ENCODE data around the gene STAT1. TPM values are rescaled to one million over a fixed set of nuclear protein-coding genes. Genes with fewer than 3 reads are reported as not detected.

The STAT1 gene
- total RNA-seq, 1 donor from 2014 or later, result 35.6 TPM

DNA sequence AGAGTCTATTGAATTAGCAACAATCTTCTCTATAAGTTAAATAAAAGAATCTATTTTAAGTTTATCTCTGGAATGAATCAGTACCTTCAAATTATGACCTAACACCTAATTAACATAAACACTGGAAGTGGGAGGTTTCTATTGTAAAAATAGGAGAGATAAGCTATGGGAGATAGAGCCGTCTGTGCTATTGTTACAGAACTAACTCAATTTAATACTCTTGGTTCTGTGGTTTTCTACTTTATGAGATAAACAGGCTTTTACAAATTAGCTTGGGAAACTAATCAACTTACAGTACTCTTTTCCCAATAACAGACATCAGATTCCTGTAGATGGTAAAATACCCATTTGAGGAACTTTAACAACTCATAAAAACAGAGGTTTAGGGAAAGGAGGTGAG is 25.6 kb upstream of the STAT1 start:
- peaks cover 11% of the 10 kb centered on the region for H3K4me1 ChIP-seq
- no peak overlapping the region for H3K27ac ChIP-seq
- H3K36me3 ChIP-seq, result no peaks in the 10 kb centered on the region
- intact Hi-C loops (cut with DNase I), result loop anchor here (10.0 kb wide), 1 partner anchor 185 kb away; no protein-coding TSS in a partner anchor
- no peaks in the 10 kb centered on the region for H3K9me3 ChIP-seq
- no peak for DNase-seq (ENCODE audit: extremely low spot score in 2 of 2)
- no peak overlapping the region for H3K4me3 ChIP-seq
- no peaks in the 10 kb centered on the region for H3K27me3 ChIP-seq
- TF ChIP-seq POLR2A (IDR thresholded peaks at IDR 0.05) (no peak), POLR2AphosphoS5 (IDR thresholded peaks at IDR 0.05; ENCODE audit: insufficient read depth in 1 of 2, low read depth in 1 of 2) (no peak)
- TF ChIP-seq, protein P1, sequence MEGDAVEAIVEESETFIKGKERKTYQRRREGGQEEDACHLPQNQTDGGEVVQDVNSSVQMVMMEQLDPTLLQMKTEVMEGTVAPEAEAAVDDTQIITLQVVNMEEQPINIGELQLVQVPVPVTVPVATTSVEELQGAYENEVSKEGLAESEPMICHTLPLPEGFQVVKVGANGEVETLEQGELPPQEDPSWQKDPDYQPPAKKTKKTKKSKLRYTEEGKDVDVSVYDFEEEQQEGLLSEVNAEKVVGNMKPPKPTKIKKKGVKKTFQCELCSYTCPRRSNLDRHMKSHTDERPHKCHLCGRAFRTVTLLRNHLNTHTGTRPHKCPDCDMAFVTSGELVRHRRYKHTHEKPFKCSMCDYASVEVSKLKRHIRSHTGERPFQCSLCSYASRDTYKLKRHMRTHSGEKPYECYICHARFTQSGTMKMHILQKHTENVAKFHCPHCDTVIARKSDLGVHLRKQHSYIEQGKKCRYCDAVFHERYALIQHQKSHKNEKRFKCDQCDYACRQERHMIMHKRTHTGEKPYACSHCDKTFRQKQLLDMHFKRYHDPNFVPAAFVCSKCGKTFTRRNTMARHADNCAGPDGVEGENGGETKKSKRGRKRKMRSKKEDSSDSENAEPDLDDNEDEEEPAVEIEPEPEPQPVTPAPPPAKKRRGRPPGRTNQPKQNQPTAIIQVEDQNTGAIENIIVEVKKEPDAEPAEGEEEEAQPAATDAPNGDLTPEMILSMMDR (IDR thresholded peaks at IDR 0.05), result no peak

GRCh38 chr2:191038741-191039140 is 24.8 kb upstream of the STAT1 start:
- intact Hi-C loops (cut with DNase I), result loop anchor here (10.0 kb wide), 1 partner anchor 184 kb away; no protein-coding TSS in a partner anchor
- DNase-seq (ENCODE audit: extremely low spot score in 2 of 2), result no peak
- H3K4me1 ChIP-seq, result peaks cover 11% of the 10 kb centered on the region
- no peak overlapping the region for H3K27ac ChIP-seq
- no peak for TF ChIP-seq POLR2A (IDR thresholded peaks at IDR 0.05)
- TF ChIP-seq, protein P1 (IDR thresholded peaks at IDR 0.05), result no peak
- TF ChIP-seq POLR2AphosphoS5 (IDR thresholded peaks at IDR 0.05; ENCODE audit: insufficient read depth in 1 of 2, low read depth in 1 of 2), result no peak
- H3K4me3 ChIP-seq, result no peak overlapping the region
- H3K27me3 ChIP-seq, result no peaks in the 10 kb centered on the region
- no peaks in the 10 kb centered on the region for H3K9me3 ChIP-seq
- no peaks in the 10 kb centered on the region for H3K36me3 ChIP-seq

- DNase-seq (ENCODE audit: extremely low spot score in 2 of 2), result no peak
- Histone ChIP-seq H3K27ac (peak overlapping the region; percentile 10), H3K4me1 (peaks cover 11% of the 10 kb centered on the region), H3K36me3 (no peaks in the 10 kb centered on the region), H3K9me3 (no peaks in the 10 kb centered on the region), H3K4me3 (no peak overlapping the region), H3K27me3 (no peaks in the 10 kb centered on the region)
- intact Hi-C loops (cut with DNase I), result loop anchor here (10.0 kb wide), 1 partner anchor 183 kb away; no protein-coding TSS in a partner anchor
- TF ChIP-seq, protein P1 (IDR thresholded peaks at IDR 0.05), result no peak
- TF ChIP-seq POLR2A (IDR thresholded peaks at IDR 0.05) (no peak), POLR2AphosphoS5 (IDR thresholded peaks at IDR 0.05; ENCODE audit: insufficient read depth in 1 of 2, low read depth in 1 of 2) (no peak)
These were observed 24.3 kb upstream of the STAT1 start for GRCh38 chr2:191038241-191038725.

- Histone ChIP-seq H3K27me3 (no peaks in the 10 kb centered on the region), H3K4me1 (peaks cover 11% of the 10 kb centered on the region), H3K36me3 (no peaks in the 10 kb centered on the region), H3K9me3 (no peaks in the 10 kb centered on the region), H3K27ac (peak overlapping the region; percentile 10), H3K4me3 (no peak overlapping the region)
- DNase-seq (ENCODE audit: extremely low spot score in 2 of 2), result no peak
- TF ChIP-seq, protein P1 (IDR thresholded peaks at IDR 0.05), result no peak
- TF ChIP-seq POLR2A (IDR thresholded peaks at IDR 0.05), result no peak
- TF ChIP-seq POLR2AphosphoS5 (IDR thresholded peaks at IDR 0.05; ENCODE audit: insufficient read depth in 1 of 2, low read depth in 1 of 2), result no peak
- intact Hi-C loops (cut with DNase I), result loop anchor here (10.0 kb wide), 1 partner anchor 183 kb away; no protein-coding TSS in a partner anchor
These were observed 23.4 kb upstream of the STAT1 start for GRCh38 chr2:191037351-191037750.

- Histone ChIP-seq H3K27ac (no peak overlapping the region), H3K4me3 (no peak overlapping the region), H3K36me3 (no peaks in the 10 kb centered on the region), H3K4me1 (peaks cover 11% of the 10 kb centered on the region), H3K27me3 (no peaks in the 10 kb centered on the region), H3K9me3 (no peaks in the 10 kb centered on the region)
- TF ChIP-seq POLR2A (IDR thresholded peaks at IDR 0.05) (no peak), POLR2AphosphoS5 (IDR thresholded peaks at IDR 0.05; ENCODE audit: insufficient read depth in 1 of 2, low read depth in 1 of 2) (no peak)
- no peak for DNase-seq (ENCODE audit: extremely low spot score in 2 of 2)
- intact Hi-C loops (cut with DNase I), result loop anchor here (10.0 kb wide), 1 partner anchor 182 kb away; no protein-coding TSS in a partner anchor
These were observed 22.4 kb upstream of the STAT1 start for GRCh38 chr2:191036363-191036762.

Measured in vagina (tissue), 2 donors.